Tibial nerve (tissue), 4 donors: ENCODE measurements around the gene AFAP1.

Source experiments
- CTCF ChIP-seq, 5 experiments: fragments of 200-600 bp in 3 of 5; fragments of 450-650 bp in 2 of 5; sonication (generic) in 3 of 5; IDR thresholded peaks; one replicate each; pipeline ENCODE4 v1.5.1; 2016 to 2019; ENCODE audit warnings: antibody characterized with exemption in 5 of 5, mild to moderate bottlenecking in 3 of 5, moderate library complexity in 2 of 5
- EP300 ChIP-seq, 2 donors: sonication (generic); formaldehyde crosslinking; IDR thresholded peaks; one replicate each; pipeline ENCODE4 v1.6.1; 2017; ENCODE audit warnings: antibody characterized with exemption in 2 of 2, mild to moderate bottlenecking in 1 of 2

GRCh38 chr4:7868892-7869471 is 70.7 kb downstream of the AFAP1 start:
- no peak for TF ChIP-seq CTCF (IDR thresholded peaks at IDR 0.05)
- TF ChIP-seq EP300 (IDR thresholded peaks at IDR 0.05) = no peak
